ENCODE data around the gene TMEM259.

TMEM259 gene

GRCh38 chr19:976476-976875, 44.4 kb downstream of the TMEM259 start:
- H3K4me3 ChIP-seq (ENCODE audit: low read depth, low read length), result no peak overlapping the region
- no peak for DNase-seq (ENCODE audit: low read depth)
- TF ChIP-seq CTCF (IDR thresholded peaks at IDR 0.05; ENCODE audit: control insufficient read depth, extremely low read depth, insufficient read depth), result no peak

GRCh38 chr19:974564-975257, 46.2 kb downstream of the TMEM259 start:
- H3K4me3 ChIP-seq (ENCODE audit: low read depth, low read length), result no peak overlapping the region
- TF ChIP-seq CTCF (IDR thresholded peaks at IDR 0.05; ENCODE audit: control insufficient read depth, extremely low read depth, insufficient read depth), result no peak
- no peak for DNase-seq (ENCODE audit: low read depth)

- TF ChIP-seq CTCF (IDR thresholded peaks at IDR 0.05; ENCODE audit: control insufficient read depth, extremely low read depth, insufficient read depth), result no peak
- H3K4me3 ChIP-seq (ENCODE audit: low read depth, low read length), result no peak overlapping the region
- no peak for DNase-seq (ENCODE audit: low read depth)
Observed at GRCh38 chr19:973726-974563, 47.0 kb downstream of the TMEM259 start.

- no peak for TF ChIP-seq CTCF (IDR thresholded peaks at IDR 0.05; ENCODE audit: control insufficient read depth, extremely low read depth, insufficient read depth)
- H3K4me3 ChIP-seq (ENCODE audit: low read depth, low read length), result no peak overlapping the region
- no peak for DNase-seq (ENCODE audit: low read depth)
Observed at GRCh38 chr19:972281-972680, 48.6 kb downstream of the TMEM259 start.

GRCh38 chr19:971795-972194, 49.1 kb downstream of the TMEM259 start:
- TF ChIP-seq CTCF (IDR thresholded peaks at IDR 0.05; ENCODE audit: control insufficient read depth, extremely low read depth, insufficient read depth), result no peak
- H3K4me3 ChIP-seq (ENCODE audit: low read depth, low read length), result no peak overlapping the region
- DNase-seq (ENCODE audit: low read depth), result no peak

GRCh38 chr19:970695-971094, 50.2 kb downstream of the TMEM259 start:
- DNase-seq (ENCODE audit: low read depth), result no peak
- peak; percentile 35 for TF ChIP-seq CTCF (IDR thresholded peaks at IDR 0.05; ENCODE audit: control insufficient read depth, extremely low read depth, insufficient read depth)
- H3K4me3 ChIP-seq (ENCODE audit: low read depth, low read length), result no peak overlapping the region

Data from LNCaP clone FGC (cell line).